Psoas muscle (tissue), 8 donors: ENCODE results near the gene AP5B1. TPM values are rescaled to one million over a fixed set of nuclear protein-coding genes. Genes with fewer than 3 reads are reported as not detected.

Experiments
- ATAC-seq, 4 donors: fragments of 200-7000 bp; cut with Tn5 transposase; one replicate each; pipeline ENCODE4 v1.9.1; 2020; ENCODE audit warnings: moderate library complexity in 3 of 4, mild to moderate bottlenecking in 2 of 4
- DNase-seq, 2 donors: peaks; one replicate each; pipeline ENCODE4 v3.0.0-alpha.2; 2020
- H3K27ac ChIP-seq: fragments of 200-600 bp; one replicate; pipeline ENCODE4 v1.8.0; 2022
- H3K27me3 ChIP-seq, 3 donors: fragments of 200-600 bp in 1 of 3; one replicate each; pipeline versions ENCODE4 v1.6.1 to v1.8.0; 2013 to 2022; ENCODE audit warnings: low read length in 2 of 3, mild to moderate bottlenecking in 2 of 3, moderate library complexity in 1 of 3; ENCODE audit not compliant: insufficient read depth in 3 of 3
- H3K36me3 ChIP-seq, 2 donors: fragments of 200-600 bp in 1 of 2; one replicate each; pipeline versions ENCODE4 v1.6.1 to v1.8.0; 2013 to 2022; ENCODE audit warnings: low read depth in 1 of 2, mild to moderate bottlenecking in 1 of 2, moderate library complexity in 1 of 2; ENCODE audit not compliant: insufficient read depth in 1 of 2
- H3K4me1 ChIP-seq: fragments of 200-600 bp; one replicate; pipeline ENCODE4 v1.8.0; 2022
- H3K4me3 ChIP-seq: fragments of 200-600 bp; one replicate; pipeline ENCODE4 v1.8.0; 2022; ENCODE audit warnings: mild to moderate bottlenecking
- H3K9me3 ChIP-seq: fragments of 200-600 bp; one replicate; pipeline ENCODE4 v1.8.0; 2022
- CTCF ChIP-seq: fragments of 200-600 bp; IDR thresholded peaks from one replicate; pipeline ENCODE4 v1.8.0; 2022; ENCODE audit warnings: antibody characterized with exemption
- WGBS, 3 donors: extraction: QIAGEN DNeasy Blood & Tissue Kit; methylation state at CpG; one replicate each; pipeline versions ENCODE4 v1.1.6 to v1.1.7; 2013; 5-methylcytosine and 5-hydroxymethylcytosine counted together
- intact Hi-C, 2 donors: fragments of 100-400 bp; cut with DNase I; formaldehyde crosslinking; loops; one replicate each; pipeline versions ENCODE4 v1.11.0 to v1.14.2; 2022
- polyA plus RNA-seq, 3 donors: library from polyadenylated mRNA; stranded (reverse); fragments of 200-250 nt; gene quantifications; one replicate each; pipeline ENCODE4 v1.2.3, GENCODE V29; 2013
- total RNA-seq, 4 donors: library from RNA; stranded (reverse); fragmentation: NEBNext Ultra II Directional in 2 of 4; extraction: Animal tissue kit (Norgen Biotek cat#: 25700) in 2 of 4; gene quantifications; one replicate each; pipeline versions ENCODE4 v1.2.1 to v1.2.4, GENCODE V29; 2021 to 2023
- donor health status: healthy with polysubstance abuse.
- donor health status: DM: no; HTN: no; CAD: no; lungs with moderate emphysema.
- donor health status: Bipolar disorder and iron deficiency.
- donor health status: healthy.
- donor health status: DM: yes; HTN: yes; CAD: no.
- donor health status: DM: no; HTN: no; CAD: no.
- donor health status: DM: no; HTN: no; CAD: no.
- donor health status: DM: yes; HTN: yes; CAD: no.

Gene AP5B1
- total and polyA plus RNA-seq, 7 donors: 6.1 to 20.5 (median 9.2) TPM

GRCh38 chr11:65778901-65779668 lies 1.7 kb downstream of the AP5B1 start:
- H3K4me1 ChIP-seq: peaks cover 20% of the 10 kb centered on the region
- 94 to 97% (median 96%) methylated on average over 23 to 25 of the region's 25 CpGs for WGBS, 3 donors
- no peaks in the 10 kb centered on the region for H3K27me3 ChIP-seq
- peak overlapping the region; percentile 96 for H3K4me3 ChIP-seq
- H3K9me3 ChIP-seq: no peaks in the 10 kb centered on the region
- DNase-seq (no peak), ATAC-seq (no peak)
- intact Hi-C loops: loop anchor here in 1 of 2 donors (5.0 kb wide), 1 partner anchor 208 kb away; no protein-coding TSS in a partner anchor
- H3K27ac ChIP-seq: no peak overlapping the region
- TF ChIP-seq CTCF: no peak
- H3K36me3 ChIP-seq: peaks cover 0 to 33% of the 10 kb centered on the region in 2 donors

GRCh38 chr11:65778431-65778900 lies 2.3 kb downstream of the AP5B1 start:
- intact Hi-C loops: loop anchor here in 1 of 2 donors (5.0 kb wide), 1 partner anchor 209 kb away; no protein-coding TSS in a partner anchor
- Histone ChIP-seq H3K27me3 (no peaks in the 10 kb centered on the region), H3K4me3 (no peak overlapping the region), H3K9me3 (no peaks in the 10 kb centered on the region), H3K4me1 (peaks cover 20% of the 10 kb centered on the region), H3K27ac (no peak overlapping the region), H3K36me3 (peaks cover 0 to 33% of the 10 kb centered on the region in 2 donors)
- no peak for DNase-seq
- WGBS, 3 donors: 94 to 97% (median 96%) methylated on average over 15 to 20 of the region's 20 CpGs
- no peak for TF ChIP-seq CTCF
- ATAC-seq: no peak

- intact Hi-C loops: loop anchor here in 1 of 2 donors (5.0 kb wide), 1 partner anchor 209 kb away; no protein-coding TSS in a partner anchor
- ATAC-seq (no peak), DNase-seq (no peak)
- Histone ChIP-seq H3K4me1 (peaks cover 20% of the 10 kb centered on the region), H3K9me3 (no peaks in the 10 kb centered on the region), H3K27ac (no peak overlapping the region), H3K27me3 (no peaks in the 10 kb centered on the region), H3K4me3 (no peak overlapping the region), H3K36me3 (peaks cover 0 to 33% of the 10 kb centered on the region in 2 donors)
- no peak for TF ChIP-seq CTCF
- 86 to 92% (median 87%) methylated on average over 18 to 23 of the region's 23 CpGs for WGBS, 3 donors
These were observed 2.9 kb downstream of the AP5B1 start for GRCh38 chr11:65777821-65778361.

- no peak for TF ChIP-seq CTCF
- Histone ChIP-seq H3K4me3 (no peak overlapping the region), H3K9me3 (no peaks in the 10 kb centered on the region), H3K27ac (no peak overlapping the region), H3K4me1 (peaks cover 20% of the 10 kb centered on the region), H3K36me3 (peaks cover 0 to 33% of the 10 kb centered on the region in 2 donors), H3K27me3 (no peaks in the 10 kb centered on the region)
- intact Hi-C loops: loop anchor here in 1 of 2 donors (5.0 kb wide), 1 partner anchor 210 kb away; no protein-coding TSS in a partner anchor
- DNase-seq (no peak), ATAC-seq (no peak)
- 87% methylated on average over 8 of the region's 8 CpGs for WGBS, 3 donors
These were observed 3.5 kb downstream of the AP5B1 start for GRCh38 chr11:65777241-65777640.
